ENCODE data around the gene PRKRA. TPM values are rescaled to one million over a fixed set of nuclear protein-coding genes. Genes with fewer than 3 reads are reported as not detected.
"Not testable (repeated sequence)": the region's sequence is repeated elsewhere in the genome, so short reads cannot be mapped to it uniquely, and the experiment has no call there.

PRKRA gene
- total RNA-seq, 2 donors from 2014 or later, result 41.4 to 47.1 TPM

DNA sequence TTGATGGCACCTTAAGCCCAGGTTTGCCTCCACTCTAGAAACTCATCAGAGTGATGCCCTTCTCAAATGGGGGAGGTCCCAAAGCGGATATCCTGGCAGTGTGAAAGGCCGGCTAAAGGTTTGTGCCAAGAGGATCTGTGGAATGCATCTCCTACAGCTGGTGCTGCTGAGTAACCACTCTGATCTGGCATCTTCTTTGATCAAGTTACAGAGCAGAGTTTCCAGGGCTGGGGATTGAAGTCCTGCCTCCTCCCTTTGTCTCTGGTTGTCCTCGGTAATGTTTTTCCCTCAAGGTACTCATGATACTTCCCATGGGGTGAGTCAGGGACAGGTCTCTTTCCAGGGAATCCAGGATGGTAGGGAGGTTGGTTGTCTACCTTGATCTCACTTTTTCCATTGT lies 24.6 kb downstream of the PRKRA start:
- no peak overlapping the region for H3K27ac ChIP-seq
- no peak overlapping the region for H3K4me3 ChIP-seq
- H3K4me1 ChIP-seq, result no peaks in the 10 kb centered on the region
- no peak for TF ChIP-seq CTCF (IDR thresholded peaks at IDR 0.05)
- no peaks in the 10 kb centered on the region for H3K27me3 ChIP-seq
- peaks cover 20% of the 10 kb centered on the region for H3K36me3 ChIP-seq
- peaks cover 0 to 9% of the 10 kb centered on the region in 2 donors for H3K9me3 ChIP-seq
- no peak for DNase-seq (ENCODE audit: low spot score)

DNA sequence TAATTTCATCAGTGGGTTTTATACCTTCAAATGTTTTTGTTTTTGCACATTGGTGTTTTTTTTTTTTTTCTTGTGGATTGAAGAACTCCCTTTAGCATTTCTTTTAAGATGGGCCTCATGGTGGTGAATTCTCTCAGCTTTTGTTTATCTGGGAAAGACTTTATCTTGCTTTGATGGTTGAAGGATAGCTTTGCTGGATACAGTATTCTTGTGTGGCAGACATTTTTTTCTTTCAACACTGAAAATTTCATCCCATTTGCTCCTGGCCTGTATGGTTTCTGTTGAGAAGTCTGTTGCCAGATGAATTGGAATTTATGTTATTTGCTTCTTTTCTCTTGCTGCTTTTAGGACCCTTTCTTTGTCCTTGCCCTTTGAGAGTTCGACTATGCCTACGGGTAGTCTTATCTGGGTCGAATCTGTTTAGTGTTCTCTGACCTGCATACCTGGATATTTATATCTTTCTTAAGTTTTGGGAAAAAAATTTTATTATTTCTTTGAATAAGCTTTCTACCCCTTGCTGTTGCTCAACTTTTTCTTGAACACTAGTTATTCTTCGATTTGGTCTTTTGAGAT lies 25.6 kb downstream of the PRKRA start:
- Histone ChIP-seq H3K4me1 (no peaks in the 10 kb centered on the region), H3K27me3 (no peaks in the 10 kb centered on the region), H3K27ac (no peak overlapping the region), H3K9me3 (peaks cover 0 to 9% of the 10 kb centered on the region in 2 donors), H3K36me3 (peaks cover 12% of the 10 kb centered on the region), H3K4me3 (no peak overlapping the region)
- TF ChIP-seq CTCF (IDR thresholded peaks at IDR 0.05), result no peak
- no peak for DNase-seq (ENCODE audit: low spot score)

GRCh38 chr2:178423746-178424145 lies 27.2 kb downstream of the PRKRA start:
- not testable (repeated sequence) for H3K4me1 ChIP-seq; H3K27me3 ChIP-seq; H3K4me3 ChIP-seq; H3K36me3 ChIP-seq; DNase-seq (ENCODE audit: low spot score); H3K27ac ChIP-seq; H3K9me3 ChIP-seq

DNA sequence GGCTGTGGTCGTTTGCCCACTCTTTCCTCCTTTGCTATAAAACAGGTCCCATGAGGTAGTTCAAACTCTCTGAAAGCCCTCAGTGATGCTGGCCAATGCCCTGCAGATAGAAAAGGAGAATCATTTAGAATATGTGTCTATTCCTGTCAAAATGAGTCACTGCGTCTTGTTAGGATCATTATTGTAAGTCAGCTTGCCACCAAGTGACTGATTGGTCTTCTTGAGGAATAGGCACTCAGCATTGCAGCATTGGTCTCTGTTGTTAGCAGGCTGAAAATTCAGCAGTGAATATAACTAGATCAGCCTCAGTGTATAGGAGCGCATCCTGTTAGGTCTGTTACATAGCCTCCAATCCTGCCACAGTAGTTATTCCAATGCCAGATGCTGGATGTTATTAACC lies 28.9 kb downstream of the PRKRA start:
- Histone ChIP-seq H3K36me3 (no peaks in the 10 kb centered on the region), H3K4me3 (no peak overlapping the region), H3K4me1 (no peaks in the 10 kb centered on the region), H3K9me3 (peaks cover 0 to 9% of the 10 kb centered on the region in 2 donors), H3K27me3 (no peaks in the 10 kb centered on the region), H3K27ac (no peak overlapping the region)
- DNase-seq (ENCODE audit: low spot score), result no peak
- no peak for TF ChIP-seq CTCF (IDR thresholded peaks at IDR 0.05)

DNA sequence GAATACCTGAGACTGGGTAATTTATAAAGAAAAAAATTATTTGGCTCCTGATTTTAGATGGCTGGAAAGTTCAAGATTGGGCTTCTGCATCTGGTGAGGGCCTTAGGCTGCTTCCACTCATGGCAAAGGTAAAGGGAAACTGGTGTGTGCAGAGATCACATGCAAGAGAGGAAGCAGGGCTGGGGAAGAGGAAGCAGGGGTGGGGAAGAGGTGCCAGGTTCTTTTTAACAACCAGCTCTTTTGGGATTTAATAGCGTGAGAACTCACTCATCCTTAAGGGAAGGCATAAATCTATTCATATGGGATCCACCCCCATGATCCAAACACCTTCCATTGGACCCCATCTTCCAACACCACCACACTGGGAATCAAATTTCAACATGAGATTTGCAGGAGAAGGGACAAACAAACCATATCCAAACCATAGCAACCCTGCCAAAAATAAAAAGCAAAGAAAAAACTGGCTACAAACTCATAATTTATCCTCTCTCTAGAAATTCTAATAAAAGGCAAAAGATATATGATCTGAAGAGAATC lies 30.4 kb downstream of the PRKRA start:
- no peak for DNase-seq (ENCODE audit: low spot score)
- Histone ChIP-seq H3K9me3 (peaks cover 0 to 7% of the 10 kb centered on the region in 2 donors), H3K36me3 (no peaks in the 10 kb centered on the region), H3K4me3 (no peak overlapping the region), H3K4me1 (no peaks in the 10 kb centered on the region), H3K27me3 (no peaks in the 10 kb centered on the region), H3K27ac (no peak overlapping the region)
- TF ChIP-seq CTCF (IDR thresholded peaks at IDR 0.05), result no peak

DNA sequence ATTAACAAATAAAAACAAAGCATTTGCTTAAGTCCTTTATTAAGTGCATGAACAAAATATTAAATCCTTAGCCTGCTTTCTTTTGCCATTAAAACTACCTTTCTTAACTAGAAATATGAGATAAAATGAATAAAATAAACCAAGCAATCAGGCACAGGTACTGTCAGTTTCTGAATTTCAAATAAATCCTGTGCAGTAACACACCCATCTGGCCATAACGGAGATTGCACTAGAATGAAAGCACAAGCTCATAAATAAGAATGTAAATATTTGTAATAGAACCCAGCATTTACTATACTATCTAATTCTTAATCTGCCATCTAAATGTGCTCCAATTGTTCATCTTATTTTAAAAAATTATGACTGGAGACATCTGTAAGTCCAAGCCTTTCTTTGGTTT lies 31.9 kb downstream of the PRKRA start:
- H3K27ac ChIP-seq, result no peak overlapping the region
- peak in 1 of 2 donors; percentile 31 for TF ChIP-seq CTCF (IDR thresholded peaks at IDR 0.05)
- peaks cover 0 to 6% of the 10 kb centered on the region in 2 donors for H3K4me1 ChIP-seq
- H3K27me3 ChIP-seq, result no peaks in the 10 kb centered on the region
- no peaks in the 10 kb centered on the region for H3K9me3 ChIP-seq
- DNase-seq (ENCODE audit: low spot score), result no peak
- H3K4me3 ChIP-seq, result no peak overlapping the region
- H3K36me3 ChIP-seq, result no peaks in the 10 kb centered on the region
